ENCODE data around the gene CD22. TPM values are rescaled to one million over a fixed set of nuclear protein-coding genes. Genes with fewer than 3 reads are reported as not detected.

The CD22 gene
- total and polyA plus RNA-seq, 2 of the 13 experiments (the other 11 are each of a cell fraction or from before 2014, with no cell fraction given): 0.71 to 1.7 TPM

GRCh38 chr19:35306473-35307246 lies 22.3 kb upstream of the CD22 start (continued):
- TF ChIP-seq SOX13 (IDR thresholded peaks at IDR 0.05) (no peak), SOX13 (CRISPR knock-in tag; conservative IDR thresholded peaks at IDR 0.05 in 1 of 2, IDR thresholded peaks at IDR 0.05 in 1 of 2) (peak in 1 of 2 experiments; percentile 8; a peak in 1 of 4 replicates)

- ChIA-PET POLR2A (interaction anchor here (3.7 kb wide), 1 partner anchor 9 kb away, joined by 16 read pairs; no protein-coding TSS in a partner anchor), CTCF (ENCODE audit: low intra/inter-chr PET ratio, low total read pairs) (no interaction called here)
- DNase-seq (ENCODE audit: low spot score) (no peak), ATAC-seq (no peak), FAIRE-seq (no peak)
- Histone ChIP-seq H3K9ac (ENCODE audit: insufficient read depth, low read depth, low read length) (peak overlapping the region; percentile 11; the same call in 1 of the 2 replicates), H3K4me3 (replicated peaks in 1 of 3; ENCODE audit: insufficient read depth in 1 of 3, low read depth in 2 of 3, low read length in 3 of 3) (no peak overlapping the region), H3K36me3 (replicated peaks in 1 of 2; ENCODE audit: control insufficient read depth in 1 of 2, insufficient read depth in 2 of 2, low read length in 2 of 2) (no peaks in the 10 kb centered on the region), H3K27me3 (ENCODE audit: control insufficient read depth in 1 of 2, insufficient read depth in 2 of 2, low read length in 2 of 2) (no peaks in the 10 kb centered on the region), H3K9me3 (ENCODE audit: low read length) (no peaks in the 10 kb centered on the region), H4K20me1 (ENCODE audit: insufficient read depth, low read length) (no peaks in the 10 kb centered on the region), H2AFZ (ENCODE audit: low read length) (no peak overlapping the region), H3K4me2 (ENCODE audit: low read depth, low read length) (no peak overlapping the region), H3K4me1 (ENCODE audit: insufficient read depth, low read length) (peaks cover 83% of the 10 kb centered on the region), H3K79me2 (ENCODE audit: insufficient read depth, low read length) (no peaks in the 10 kb centered on the region), H3K27ac (ENCODE audit: extremely low read length, insufficient read depth, low read length) (no peak overlapping the region)
- in situ Hi-C loops (cut with HindIII; ENCODE audit: extremely low pct_ligation_motif_present, low pct_unique_long_range_greater_than_20kb): no loop called here
- BruUV-seq (replicated peaks): no TSS peak
- intact Hi-C loops (cut with micrococcal nuclease; ENCODE audit: unreplicated experiment): no loop called here
- no peak for TF ChIP-seq MED1 (CRISPR knock-in tag; IDR thresholded peaks at IDR 0.05)
- TF ChIP-seq ATF3 (CRISPR knock-in tag; IDR thresholded peaks at IDR 0.05): no peak
- TF ChIP-seq SOX5 (CRISPR knock-in tag; IDR thresholded peaks at IDR 0.05; ENCODE audit: borderline replicate concordance): no peak
- TF ChIP-seq RARA (CRISPR knock-in tag; IDR thresholded peaks at IDR 0.05): no peak
- no peak for TF ChIP-seq RELA (CRISPR knock-in tag; IDR thresholded peaks at IDR 0.05)
- no peak for TF ChIP-seq CAMTA2 (CRISPR knock-in tag; IDR thresholded peaks at IDR 0.05; ENCODE audit: borderline replicate concordance)
- TF ChIP-seq ZNF317 (CRISPR knock-in tag; IDR thresholded peaks at IDR 0.05): no peak
- no peak for TF ChIP-seq ZNF674 (CRISPR knock-in tag; IDR thresholded peaks at IDR 0.05; ENCODE audit: low read depth)
- no peak for TF ChIP-seq ZNF660 (CRISPR knock-in tag; IDR thresholded peaks at IDR 0.05; ENCODE audit: borderline replicate concordance, low read depth)
- no peak for TF ChIP-seq CC2D1A (CRISPR knock-in tag; IDR thresholded peaks at IDR 0.05)
- TF ChIP-seq CENPX (CRISPR knock-in tag; IDR thresholded peaks at IDR 0.05): no peak
- TF ChIP-seq LRRFIP1 (CRISPR knock-in tag; conservative IDR thresholded peaks at IDR 0.05): no peak
- TF ChIP-seq ZNF34 (CRISPR knock-in tag; IDR thresholded peaks at IDR 0.05; ENCODE audit: borderline replicate concordance): no peak
- TF ChIP-seq HDAC6 (IDR thresholded peaks at IDR 0.05; ENCODE audit: low read depth, low read length): no peak
- no peak for TF ChIP-seq ZNF605 (CRISPR knock-in tag; IDR thresholded peaks at IDR 0.05)
- no peak for TF ChIP-seq ZNF33A (CRISPR knock-in tag; IDR thresholded peaks at IDR 0.05; ENCODE audit: borderline replicate concordance)
- no peak for TF ChIP-seq MTERF4 (CRISPR knock-in tag; IDR thresholded peaks at IDR 0.05)
- TF ChIP-seq ZNF570 (CRISPR knock-in tag; IDR thresholded peaks at IDR 0.05; ENCODE audit: borderline replicate concordance): no peak
- WGBS (ENCODE audit: low lambda C conversion rate): 92% methylated on average over 10 of the region's 10 CpGs
Measured at GRCh38 chr19:35307931-35308330, 21.1 kb upstream of the CD22 start.

Data from HepG2 (cell line).